KBM-7 (cell line): ENCODE results near the gene PCTP.

Experiments used
- DNase-seq: peaks from one replicate; pipeline ENCODE4 v3.0.0-alpha.2; 2015
- in situ Hi-C: fragments of 300-500 bp; cut with MboI; formaldehyde crosslinking; loops from 2 replicates; pipeline ENCODE4 v1.14.3; 2020; ENCODE audit warnings: low sequenced_read_pairs, low pct_unique_long_range_greater_than_20kb, mixed read lengths

The PCTP gene

DNA sequence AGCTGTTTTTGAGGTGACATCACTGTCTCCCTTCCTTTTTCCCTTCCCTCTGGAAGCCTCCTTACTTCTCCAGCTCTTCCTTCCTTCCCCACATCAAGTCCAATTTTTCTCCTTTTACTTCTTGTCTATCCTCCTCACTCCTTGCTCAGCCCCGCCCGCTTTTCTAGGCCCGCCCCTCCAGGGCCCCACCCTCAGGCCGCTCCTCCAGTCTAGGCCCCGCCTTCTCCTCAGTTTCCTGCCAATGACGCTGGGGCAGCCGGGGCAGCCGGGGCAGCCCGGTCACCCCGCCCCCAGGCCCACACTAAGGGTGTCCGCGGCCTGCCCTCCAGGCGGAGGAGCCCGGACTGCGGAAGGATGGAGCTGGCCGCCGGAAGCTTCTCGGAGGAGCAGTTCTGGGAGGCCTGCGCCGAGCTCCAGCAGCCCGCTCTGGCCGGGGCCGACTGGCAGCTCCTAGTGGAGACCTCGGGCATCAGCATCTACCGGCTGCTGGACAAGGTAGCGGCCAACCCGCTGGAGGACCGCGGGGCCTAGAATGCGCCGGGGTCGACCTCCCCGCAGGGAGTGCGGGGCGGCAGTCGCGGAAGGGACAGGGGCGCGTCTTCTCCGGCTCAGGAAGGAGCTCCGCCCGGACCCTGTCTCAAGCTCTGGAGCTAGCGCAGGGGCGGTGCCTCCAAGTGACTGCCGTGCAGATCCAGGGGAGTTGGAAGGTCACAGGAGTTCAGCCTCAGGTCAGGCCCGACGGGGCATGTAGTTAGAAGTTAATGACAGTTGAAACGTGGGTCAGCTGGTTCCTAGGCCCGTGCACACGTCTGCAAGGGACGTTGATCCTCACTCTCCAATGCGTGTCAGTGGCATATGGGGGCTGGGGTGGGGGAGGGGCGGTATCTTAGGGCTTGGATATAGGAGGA is at the start of gene PCTP:
Gene PCTP, plus strand, starts transcription at position 302 of the 908 bp plus-strand sequence. Its CDS starts 53 bp downstream, at position 355.
- DNase-seq = peak; percentile 93
- in situ Hi-C loops = loop anchor here (25.0 kb wide), 1 partner anchor 214 kb away; no protein-coding TSS in a partner anchor

DNA sequence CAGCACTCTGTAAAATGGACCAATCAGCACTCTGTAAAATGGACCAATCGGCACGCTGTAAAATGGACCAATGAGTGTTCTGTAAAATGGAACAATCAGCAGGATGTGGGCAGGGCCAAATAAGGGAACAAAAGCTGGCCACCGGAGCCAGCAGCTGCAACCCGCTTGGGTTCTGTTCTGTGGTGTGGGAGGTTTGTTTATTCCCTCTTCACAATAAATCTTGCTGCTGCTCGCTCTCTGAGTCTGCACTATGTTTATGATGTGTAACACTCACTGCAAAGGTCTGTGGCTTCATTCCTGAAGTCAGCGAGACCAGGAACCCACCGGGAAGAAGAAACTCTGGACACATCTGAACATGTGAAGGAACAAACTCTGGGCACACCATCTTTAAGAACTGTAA is 48.7 kb upstream of the PCTP start:
- in situ Hi-C loops = no loop called here
- DNase-seq = no peak

DNA sequence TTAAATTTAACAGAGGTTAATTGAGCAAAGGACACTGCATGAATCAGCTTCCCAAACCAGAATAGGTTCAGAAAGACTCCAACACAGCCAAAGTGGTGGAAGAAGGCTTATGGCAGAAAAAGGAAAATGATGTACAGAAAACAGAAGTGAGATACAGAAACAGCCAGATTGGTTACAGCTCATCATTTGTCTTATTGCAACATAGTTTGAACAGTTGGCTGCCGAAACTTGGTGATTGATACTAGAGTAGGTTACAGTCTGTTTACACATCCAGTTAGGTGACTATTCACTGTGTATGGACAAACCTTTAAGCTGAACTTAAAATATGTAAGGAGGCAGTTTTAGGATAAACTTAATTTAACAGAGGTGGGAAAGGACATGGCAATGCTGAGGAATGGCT is 46.5 kb upstream of the PCTP start:
- in situ Hi-C loops = no loop called here
- no peak for DNase-seq

DNA sequence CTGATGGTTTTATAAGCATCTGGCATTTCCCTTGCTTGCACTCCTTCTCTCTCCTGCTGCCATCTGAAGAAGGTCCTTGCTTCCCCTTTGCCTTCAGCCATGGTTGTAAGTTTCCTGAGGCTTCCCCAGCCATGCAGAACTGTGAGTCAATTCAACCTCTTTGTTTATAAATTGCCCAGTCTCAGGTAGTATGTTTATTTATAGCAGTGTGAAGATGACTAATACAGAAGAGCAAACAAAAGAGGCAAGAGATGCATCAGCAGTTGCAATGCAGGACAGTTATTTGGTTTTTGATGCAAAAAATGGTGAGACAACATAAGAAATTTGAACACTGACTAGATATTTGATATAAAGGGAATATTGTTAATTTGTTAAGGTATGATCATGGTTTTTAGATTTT is 45.0 kb upstream of the PCTP start:
- no peak for DNase-seq
- in situ Hi-C loops = no loop called here

DNA sequence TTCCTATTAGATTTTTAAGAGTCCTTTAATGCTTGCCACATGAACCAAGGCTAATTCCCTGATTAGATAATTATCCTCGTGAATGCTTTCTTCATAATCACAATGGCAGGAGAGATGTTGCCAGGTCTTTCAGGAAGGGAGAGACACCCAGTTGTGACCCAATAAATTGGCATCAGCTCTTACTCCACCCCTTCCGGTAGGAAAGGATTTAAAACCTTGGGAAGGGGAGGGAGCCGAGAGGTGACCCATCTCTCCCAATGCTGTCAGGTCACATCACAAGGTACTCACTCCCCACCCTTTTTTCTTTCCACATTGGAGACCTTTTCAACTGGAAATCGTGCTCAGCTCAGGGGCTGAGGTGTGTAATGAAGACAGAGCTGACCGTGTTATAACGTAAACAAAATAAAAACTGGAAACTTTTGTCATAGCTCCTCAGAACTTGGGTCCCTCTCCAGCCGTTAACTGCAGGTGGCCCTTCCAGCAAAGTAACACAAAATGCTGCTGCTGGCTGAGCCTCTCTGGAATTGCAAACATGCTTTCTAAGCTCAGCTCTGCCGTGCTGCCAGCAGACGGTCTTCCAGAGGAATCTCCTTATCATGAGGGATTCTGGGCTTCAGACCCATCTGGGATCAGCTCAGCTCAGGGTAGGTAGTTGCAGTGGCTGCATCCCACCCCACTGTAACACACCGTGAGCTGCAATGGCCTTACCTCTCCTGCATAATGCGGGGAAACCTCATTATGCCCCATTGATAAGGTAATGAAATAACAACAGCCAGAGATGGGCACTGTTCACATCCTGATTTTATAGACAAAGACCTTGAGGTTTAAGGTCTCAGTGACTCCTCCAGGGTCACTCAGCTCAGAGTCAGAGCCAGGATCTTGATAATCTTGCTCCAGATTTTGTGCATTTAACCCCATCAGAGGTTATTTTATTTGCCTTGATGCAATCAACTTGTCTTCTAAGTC is 43.8 kb upstream of the PCTP start:
- no peak for DNase-seq
- in situ Hi-C loops = no loop called here

DNA sequence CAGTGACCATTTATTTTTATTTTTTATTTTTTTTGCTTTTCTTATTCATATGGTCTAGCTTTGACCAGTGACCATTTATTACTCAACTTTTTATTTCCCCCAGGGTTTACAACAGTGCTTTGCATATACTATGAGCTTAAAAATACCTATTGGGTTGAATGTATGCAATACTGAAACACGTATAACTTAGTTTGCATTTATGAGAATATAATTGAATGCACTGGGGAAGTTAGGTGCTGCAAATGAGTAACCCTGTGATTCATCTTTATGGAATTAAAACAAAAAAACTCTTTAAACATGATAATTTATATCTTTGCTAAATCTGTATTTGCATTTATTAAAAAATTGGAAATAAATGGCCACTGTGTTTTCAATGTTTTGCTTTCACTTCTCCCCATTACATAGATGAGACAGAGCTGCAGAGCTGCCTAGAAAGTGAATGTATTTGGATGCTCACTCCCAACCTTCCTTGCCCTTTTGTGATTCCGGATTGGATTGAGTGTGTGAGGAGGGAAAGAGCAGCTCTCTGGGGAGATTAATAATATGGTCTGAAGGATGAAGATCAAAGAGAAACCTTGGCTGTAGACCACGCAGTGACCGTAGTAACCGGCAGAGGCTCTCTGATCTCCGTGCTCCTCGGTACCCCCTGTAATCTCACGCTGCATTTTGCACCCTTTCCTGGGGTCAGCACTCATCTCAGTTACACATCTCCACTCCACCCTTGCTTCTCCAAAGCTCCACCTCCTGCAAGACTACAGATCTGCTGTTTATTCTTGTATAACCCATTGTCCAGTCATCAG is 42.5 kb upstream of the PCTP start:
- no peak for DNase-seq
- in situ Hi-C loops = no loop called here

DNA sequence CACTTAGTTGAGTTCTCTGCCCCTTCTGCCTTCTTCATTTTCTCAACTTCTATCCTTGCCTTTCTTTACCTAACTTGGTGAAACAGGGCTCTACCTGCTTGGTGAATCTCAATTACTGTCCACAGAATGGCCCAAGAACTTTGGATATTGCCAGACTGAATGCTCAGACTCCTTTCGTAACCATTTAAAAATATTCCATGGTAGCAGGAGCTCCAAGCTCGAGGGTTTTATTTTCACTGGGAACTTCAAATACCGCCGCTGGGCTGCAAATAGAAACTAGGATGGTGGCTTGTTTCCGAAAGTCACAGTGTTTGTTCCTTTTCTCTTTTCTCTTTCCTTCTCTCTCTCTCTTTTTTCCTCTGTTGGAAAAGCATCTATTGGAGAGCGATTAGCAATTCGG is 41.4 kb upstream of the PCTP start:
- no peak for DNase-seq
- in situ Hi-C loops = no loop called here

DNA sequence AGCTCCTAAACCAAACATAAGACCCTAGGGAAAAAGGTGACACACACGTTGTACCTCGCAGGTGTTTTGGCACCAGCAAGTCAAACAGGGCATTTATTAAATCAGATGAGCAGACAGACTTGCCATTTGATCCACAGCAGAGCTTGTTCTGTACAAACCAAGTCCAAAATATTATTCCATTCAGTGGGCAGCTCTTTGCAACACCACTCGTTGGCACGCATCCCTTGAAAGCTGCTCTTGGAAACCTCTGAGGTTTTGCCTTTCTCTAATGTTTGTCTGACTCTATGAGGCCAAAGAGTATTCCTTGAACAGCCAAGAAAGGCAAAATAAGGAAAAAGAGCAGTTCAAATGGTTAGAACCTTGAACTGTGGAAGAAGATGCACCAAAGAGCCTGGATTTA is 40.9 kb upstream of the PCTP start:
- DNase-seq = no peak
- in situ Hi-C loops = no loop called here

DNA sequence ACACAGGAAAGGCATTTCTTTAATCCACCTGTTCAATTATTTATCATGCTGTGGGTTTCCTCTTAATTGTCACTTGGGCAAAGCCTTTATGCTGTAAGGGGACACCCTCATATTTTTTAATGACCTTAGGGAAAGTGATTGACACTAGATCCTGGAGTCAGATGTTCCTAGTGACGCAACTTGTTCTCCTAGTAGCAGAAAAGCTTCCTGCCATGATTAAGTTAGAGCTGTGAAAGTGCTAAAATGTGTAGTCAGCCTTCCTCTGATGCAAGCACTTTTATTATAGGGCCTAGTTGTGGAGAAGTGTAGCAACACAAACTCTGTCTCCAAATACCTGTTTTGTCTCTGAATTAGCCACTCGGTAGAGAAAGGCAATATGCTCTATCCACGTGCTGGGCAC is 40.4 kb upstream of the PCTP start:
- DNase-seq = no peak
- in situ Hi-C loops = no loop called here

DNA sequence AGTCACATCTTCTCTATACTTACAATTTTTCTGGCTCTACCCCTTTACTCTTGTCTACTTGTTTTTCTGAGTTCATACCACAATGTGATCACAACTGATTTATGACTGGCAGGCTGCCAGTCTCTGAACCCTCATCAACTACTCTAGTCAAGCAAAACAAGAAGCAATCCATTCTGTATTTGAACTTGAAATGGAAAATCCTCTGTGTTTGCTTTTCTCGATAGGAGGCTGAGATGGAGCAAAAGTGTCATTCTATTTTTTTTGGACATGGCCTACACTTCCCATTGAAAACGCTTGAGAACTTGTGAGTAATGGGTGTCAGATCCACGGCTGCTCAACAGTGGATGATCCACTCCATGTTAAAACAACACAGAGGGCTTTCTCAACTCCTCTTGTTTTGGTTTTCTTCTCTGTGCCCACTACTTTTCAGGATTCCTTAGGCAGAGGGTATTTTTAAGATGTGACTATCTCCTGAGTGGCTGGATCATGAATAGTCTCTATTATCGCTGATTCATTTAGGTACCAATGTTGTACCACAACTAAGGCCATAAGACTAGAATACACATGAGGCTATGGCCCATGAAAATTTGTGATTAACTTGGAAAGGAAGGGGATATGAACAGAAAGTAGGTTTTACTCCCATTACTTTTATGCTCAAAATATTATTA is 39.9 kb upstream of the PCTP start:
- in situ Hi-C loops = no loop called here
- DNase-seq = no peak

DNA sequence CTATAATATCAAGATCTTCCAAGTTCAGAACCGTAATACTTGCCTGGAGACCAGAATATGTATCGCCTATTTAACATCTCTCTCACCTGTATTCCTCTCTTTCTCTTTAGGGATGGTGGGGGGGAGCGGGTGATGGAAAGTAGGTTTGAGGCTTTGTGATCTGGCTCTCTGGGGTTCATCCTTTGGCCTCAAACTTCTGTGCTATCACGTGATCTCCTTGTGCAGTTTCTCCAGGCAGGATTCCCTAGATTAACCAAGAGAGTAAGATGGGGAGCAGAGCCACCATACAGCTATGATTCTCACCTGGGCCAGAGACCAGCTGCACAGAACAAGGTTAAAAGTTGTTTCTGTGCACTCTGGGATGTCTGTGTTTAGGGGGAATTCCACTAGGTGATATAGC is 33.4 kb upstream of the PCTP start:
- in situ Hi-C loops = no loop called here

DNA sequence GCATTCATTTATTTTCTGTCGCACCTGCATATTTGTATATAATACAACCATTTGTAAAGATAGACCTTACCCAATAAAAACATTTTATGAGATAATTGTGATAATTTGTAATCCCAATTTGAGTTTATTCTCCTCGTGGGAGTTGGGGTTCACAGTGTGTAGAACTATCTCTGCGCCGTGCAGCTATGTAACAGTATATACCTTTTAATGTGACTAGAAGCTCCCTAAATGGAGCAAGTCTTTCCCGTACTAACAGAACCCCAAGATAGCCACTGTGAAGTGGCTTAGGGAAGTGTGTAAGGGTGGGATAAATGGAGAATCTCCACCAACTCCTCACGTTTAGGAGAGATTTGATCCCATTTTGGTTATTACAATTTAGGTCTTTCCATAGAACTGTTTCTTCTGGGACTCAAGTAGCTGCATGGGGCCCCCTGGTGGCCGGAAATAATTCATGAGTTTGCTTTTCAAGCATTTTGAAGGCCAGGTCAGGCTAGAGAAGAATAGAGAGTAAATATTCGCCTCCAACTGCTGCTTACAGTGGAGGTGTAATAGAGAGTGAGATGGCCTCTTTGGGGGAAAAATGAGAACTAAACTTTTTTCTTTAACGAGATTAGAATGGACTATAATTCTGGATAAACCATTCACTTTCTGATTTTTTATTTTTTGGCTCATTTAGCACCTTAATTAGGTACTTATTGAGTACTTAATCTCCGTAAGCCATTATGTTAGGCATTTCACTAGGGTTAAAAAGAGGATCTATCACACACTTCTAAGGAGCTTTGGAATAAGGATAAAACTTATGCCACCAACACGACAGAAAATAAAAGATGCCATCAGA is 32.7 kb upstream of the PCTP start:
- in situ Hi-C loops = no loop called here
- DNase-seq = peak; percentile 73

More for the DNA sequence above, 33.4 kb upstream of the PCTP start:
- no peak for DNase-seq

DNA sequence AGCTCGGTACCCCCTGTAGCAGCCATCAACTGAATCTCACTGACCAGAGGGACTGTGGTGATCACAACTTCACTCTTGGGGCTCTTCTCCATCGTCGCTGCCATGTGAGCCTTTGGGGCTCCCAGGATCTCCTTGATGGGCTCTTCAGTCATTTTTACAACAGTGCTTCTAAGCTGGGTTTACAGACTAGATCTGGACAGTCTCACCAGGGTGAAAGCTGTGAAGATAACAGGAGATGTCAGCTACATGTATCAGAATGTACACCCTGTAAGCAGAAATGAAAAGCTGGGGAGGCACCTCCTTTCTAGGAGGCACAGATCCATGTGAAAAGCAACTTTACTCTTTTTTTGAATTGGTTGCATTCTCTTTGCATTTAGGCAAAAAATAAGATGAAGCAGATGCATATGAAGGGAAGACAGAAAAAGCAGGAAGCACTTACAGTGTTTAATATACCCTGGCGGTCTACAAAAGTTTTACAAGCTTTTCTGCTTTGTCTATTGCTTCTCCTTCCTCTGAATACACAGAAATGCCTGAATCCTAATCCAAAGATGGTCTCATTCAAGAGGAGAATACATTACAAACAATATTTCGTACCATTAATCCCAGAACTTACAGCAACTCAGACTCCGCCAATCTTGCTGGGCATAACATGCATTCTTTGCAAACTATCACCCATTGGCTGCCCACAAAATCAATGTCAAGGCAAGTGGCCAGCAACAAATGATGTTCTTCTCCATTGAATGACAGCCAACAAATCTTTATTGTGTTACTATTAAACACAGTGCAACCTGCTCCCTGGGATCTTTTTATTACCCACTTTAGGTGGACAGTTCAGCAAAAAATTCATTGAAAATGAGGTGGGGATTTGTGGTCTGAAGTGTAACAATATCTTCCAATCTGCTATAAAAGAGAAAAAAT is 29.7 kb upstream of the PCTP start:
- in situ Hi-C loops = no loop called here

DNA sequence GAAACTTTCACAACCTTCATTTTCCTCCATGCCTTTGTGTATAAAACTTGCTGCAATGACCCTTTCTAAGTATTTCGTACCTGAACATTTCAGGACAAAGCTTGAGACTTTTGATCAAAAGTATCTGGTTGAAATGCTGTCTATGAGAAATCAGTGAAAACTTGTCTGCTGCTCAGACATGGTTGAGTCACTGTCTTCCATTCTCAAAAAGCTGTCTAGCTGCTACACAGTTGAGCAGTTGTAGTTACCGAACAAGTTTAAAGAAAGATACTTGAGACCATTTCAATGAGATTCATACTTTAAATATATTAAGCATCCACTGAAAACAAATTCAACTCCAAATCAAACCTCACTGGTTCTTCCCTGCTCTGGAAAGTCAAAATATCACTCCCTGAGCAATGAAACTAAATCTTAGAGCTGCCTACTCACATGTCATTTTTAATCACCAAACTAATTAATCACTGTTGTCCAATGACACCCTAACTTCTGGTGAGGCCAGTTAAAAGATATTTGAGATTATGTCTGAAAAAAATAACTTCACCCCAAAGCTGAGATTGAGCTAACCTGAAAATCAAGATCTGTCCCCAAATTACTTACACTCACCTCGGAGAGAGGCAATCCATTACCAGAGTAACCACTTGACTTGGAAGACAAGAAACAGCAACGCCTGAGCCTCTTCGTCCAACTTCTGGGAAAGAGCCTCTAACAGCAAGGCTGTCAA is 28.7 kb upstream of the PCTP start:
- in situ Hi-C loops = no loop called here
- no peak for DNase-seq

More for the DNA sequence above, 29.7 kb upstream of the PCTP start:
- no peak for DNase-seq

DNA sequence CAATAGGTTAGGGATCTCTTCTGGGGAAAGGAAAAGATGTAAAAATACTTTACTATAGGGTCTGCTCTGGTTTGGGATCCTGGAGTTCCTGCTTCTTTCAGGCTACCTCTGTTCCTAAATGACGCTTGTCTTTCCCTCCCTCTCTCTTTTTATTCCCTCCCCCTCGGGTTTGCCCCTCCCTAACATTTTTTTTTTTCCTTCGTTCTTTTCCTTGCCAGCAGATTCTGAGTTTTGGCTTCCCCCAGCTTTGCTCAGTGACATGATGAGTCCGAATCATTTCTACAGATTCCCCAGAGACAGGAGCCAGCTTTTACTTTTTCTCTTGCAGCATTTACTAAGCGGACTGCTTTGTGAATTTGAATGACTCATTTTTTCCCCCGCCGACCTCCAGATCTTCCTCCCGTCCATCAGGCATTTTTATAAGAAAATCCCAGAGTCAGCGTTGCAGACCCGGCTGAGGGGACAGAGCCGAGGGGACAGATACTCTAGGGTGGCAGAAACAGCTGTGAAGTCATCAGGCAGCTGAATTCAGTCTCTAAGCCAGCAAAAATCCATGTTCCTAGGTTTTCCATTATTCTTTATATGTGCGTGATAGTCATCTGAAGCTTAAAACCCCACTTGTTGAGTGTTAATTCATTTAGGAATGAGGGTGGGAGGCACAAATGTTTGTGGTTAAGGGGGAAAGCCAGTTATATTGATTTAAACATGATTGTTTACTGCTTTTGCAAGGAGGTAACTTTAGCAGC is 27.9 kb upstream of the PCTP start, which contains the start of gene TMEM100:
Gene TMEM100, minus strand, starts transcription at position 123 of the 746 bp plus-strand sequence. CDS start 1,794 bp downstream, outside the sequence.
- in situ Hi-C loops = no loop called here
- DNase-seq = peak; percentile 15
